ENCODE data around the gene BCKDHB. TPM values are rescaled to one million over a fixed set of nuclear protein-coding genes. Genes with fewer than 3 reads are reported as not detected.
A peak's percentile ranks its signal among the peaks of the same experiment; 100 is the strongest.

Gene BCKDHB
- total RNA-seq, 1 experiment from 2014 or later = 17.7 TPM

- ChIA-PET POLR2A (interaction anchor here (1.0 to 1.5 kb wide), 2 partner anchors 17 to 1568 kb away, joined by 3 read pairs; no protein-coding TSS in a partner anchor), CTCF (no interaction called here)
- Mint-ChIP-seq H3K27me3 (ENCODE audit: insufficient read depth, unreplicated experiment) (no peaks in the 10 kb centered on the region), H3K4me1 (ENCODE audit: insufficient read depth, unreplicated experiment) (peaks cover 7% of the 10 kb centered on the region), H3K36me3 (ENCODE audit: insufficient read depth, unreplicated experiment) (no peaks in the 10 kb centered on the region), H3K4me3 (ENCODE audit: unreplicated experiment) (no peak overlapping the region), H3K27ac (ENCODE audit: low read depth, unreplicated experiment) (peak overlapping the region; percentile 61), H3K9me3 (ENCODE audit: unreplicated experiment) (no peaks in the 10 kb centered on the region)
- no peak for TF ChIP-seq CTCF (IDR thresholded peaks at IDR 0.05; ENCODE audit: unreplicated experiment)
- no peak for DNase-seq (ENCODE audit: unreplicated experiment)
- intact Hi-C loops (cut with micrococcal nuclease) = no loop called here
- BruUV-seq (replicated peaks) = no TSS peak
These were observed 76.7 kb downstream of the BCKDHB start for GRCh38 chr6:80183019-80183795.

GRCh38 chr6:80185492-80185891 is 79.0 kb downstream of the BCKDHB start:
- Mint-ChIP-seq H3K4me3 (ENCODE audit: unreplicated experiment) (no peak overlapping the region), H3K27ac (ENCODE audit: low read depth, unreplicated experiment) (peak overlapping the region; percentile 7), H3K36me3 (ENCODE audit: insufficient read depth, unreplicated experiment) (no peaks in the 10 kb centered on the region), H3K27me3 (ENCODE audit: insufficient read depth, unreplicated experiment) (no peaks in the 10 kb centered on the region), H3K4me1 (ENCODE audit: insufficient read depth, unreplicated experiment) (peaks cover 7% of the 10 kb centered on the region), H3K9me3 (ENCODE audit: unreplicated experiment) (no peaks in the 10 kb centered on the region)
- DNase-seq (ENCODE audit: unreplicated experiment) = no peak
- ChIA-PET CTCF (no interaction called here), POLR2A (interaction anchor here (0.6 kb wide), 1 partner anchor 15 kb away, joined by 4 read pairs; no protein-coding TSS in a partner anchor)
- BruUV-seq (replicated peaks) = no TSS peak
- no peak for TF ChIP-seq CTCF (IDR thresholded peaks at IDR 0.05; ENCODE audit: unreplicated experiment)
- intact Hi-C loops (cut with micrococcal nuclease) = no loop called here

- no TSS peak for BruUV-seq (replicated peaks)
- Mint-ChIP-seq H3K4me1 (ENCODE audit: insufficient read depth, unreplicated experiment) (peaks cover 7% of the 10 kb centered on the region), H3K9me3 (ENCODE audit: unreplicated experiment) (no peaks in the 10 kb centered on the region), H3K27me3 (ENCODE audit: insufficient read depth, unreplicated experiment) (no peaks in the 10 kb centered on the region), H3K27ac (ENCODE audit: low read depth, unreplicated experiment) (peak overlapping the region; percentile 7), H3K36me3 (ENCODE audit: insufficient read depth, unreplicated experiment) (no peaks in the 10 kb centered on the region), H3K4me3 (ENCODE audit: unreplicated experiment) (no peak overlapping the region)
- DNase-seq (ENCODE audit: unreplicated experiment) = no peak
- TF ChIP-seq CTCF (IDR thresholded peaks at IDR 0.05; ENCODE audit: unreplicated experiment) = no peak
- ChIA-PET POLR2A (interaction anchor here (0.6 kb wide), 1 partner anchor 14 kb away, joined by 4 read pairs; no protein-coding TSS in a partner anchor), CTCF (interaction anchor here (0.6 kb wide), 1 partner anchor 61 kb away, joined by 3 read pairs; no protein-coding TSS in a partner anchor)
- intact Hi-C loops (cut with micrococcal nuclease) = no loop called here
These were observed 79.6 kb downstream of the BCKDHB start for GRCh38 chr6:80186082-80186481.

GRCh38 chr6:80196906-80197305 is 90.4 kb downstream of the BCKDHB start:
- CTCF ChIA-PET = no interaction called here
- BruUV-seq (replicated peaks) = no TSS peak
- H3K27ac Mint-ChIP-seq (ENCODE audit: low read depth, unreplicated experiment) = no peak overlapping the region
- peaks cover 7% of the 10 kb centered on the region for H3K36me3 Mint-ChIP-seq (ENCODE audit: insufficient read depth, unreplicated experiment)
- no peaks in the 10 kb centered on the region for H3K27me3 Mint-ChIP-seq (ENCODE audit: insufficient read depth, unreplicated experiment)
- peaks cover 7% of the 10 kb centered on the region for H3K4me1 Mint-ChIP-seq (ENCODE audit: insufficient read depth, unreplicated experiment)
- no peaks in the 10 kb centered on the region for H3K9me3 Mint-ChIP-seq (ENCODE audit: unreplicated experiment)
- H3K4me3 Mint-ChIP-seq (ENCODE audit: unreplicated experiment) = no peak overlapping the region
- TF ChIP-seq CTCF (IDR thresholded peaks at IDR 0.05; ENCODE audit: unreplicated experiment) = no peak
- no peak for DNase-seq (ENCODE audit: unreplicated experiment)
- POLR2A ChIA-PET = interaction anchor here (1.0 kb wide), 1 partner anchor 11 kb away, joined by 3 read pairs; no protein-coding TSS in a partner anchor
- intact Hi-C loops (cut with micrococcal nuclease) = no loop called here
